ENCODE results near the gene KRTAP3-2.

DNA sequence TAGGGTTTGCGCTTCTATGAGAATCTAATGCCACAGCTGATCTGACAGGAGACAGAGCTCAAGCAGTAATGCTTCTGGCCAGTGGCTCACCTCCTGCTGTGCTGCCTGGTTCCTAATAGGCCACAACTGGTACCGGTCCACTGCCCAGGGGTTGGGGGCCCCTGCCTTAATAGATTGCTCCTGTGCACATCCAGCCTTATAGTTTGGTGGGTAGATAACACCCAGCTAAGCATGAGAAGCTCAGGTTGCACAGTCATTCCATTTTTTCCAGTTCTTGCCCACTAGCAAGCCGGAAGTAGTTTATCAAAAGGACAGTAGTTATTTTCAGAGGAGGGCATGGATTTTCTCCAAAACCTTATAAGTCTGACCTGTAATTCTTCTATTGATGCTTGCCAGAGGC is 19.7 kb upstream of the KRTAP3-2 start:
- TF ChIP-seq EZH2 (IDR thresholded peaks at IDR 0.05; ENCODE audit: borderline replicate concordance, insufficient read depth, low read depth, low read length, poor library complexity, severe bottlenecking) = no peak
- TF ChIP-seq, protein P1, sequence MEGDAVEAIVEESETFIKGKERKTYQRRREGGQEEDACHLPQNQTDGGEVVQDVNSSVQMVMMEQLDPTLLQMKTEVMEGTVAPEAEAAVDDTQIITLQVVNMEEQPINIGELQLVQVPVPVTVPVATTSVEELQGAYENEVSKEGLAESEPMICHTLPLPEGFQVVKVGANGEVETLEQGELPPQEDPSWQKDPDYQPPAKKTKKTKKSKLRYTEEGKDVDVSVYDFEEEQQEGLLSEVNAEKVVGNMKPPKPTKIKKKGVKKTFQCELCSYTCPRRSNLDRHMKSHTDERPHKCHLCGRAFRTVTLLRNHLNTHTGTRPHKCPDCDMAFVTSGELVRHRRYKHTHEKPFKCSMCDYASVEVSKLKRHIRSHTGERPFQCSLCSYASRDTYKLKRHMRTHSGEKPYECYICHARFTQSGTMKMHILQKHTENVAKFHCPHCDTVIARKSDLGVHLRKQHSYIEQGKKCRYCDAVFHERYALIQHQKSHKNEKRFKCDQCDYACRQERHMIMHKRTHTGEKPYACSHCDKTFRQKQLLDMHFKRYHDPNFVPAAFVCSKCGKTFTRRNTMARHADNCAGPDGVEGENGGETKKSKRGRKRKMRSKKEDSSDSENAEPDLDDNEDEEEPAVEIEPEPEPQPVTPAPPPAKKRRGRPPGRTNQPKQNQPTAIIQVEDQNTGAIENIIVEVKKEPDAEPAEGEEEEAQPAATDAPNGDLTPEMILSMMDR (IDR thresholded peaks at IDR 0.05) = no peak

All from B cell (primary cell).